Cardiac muscle cell (in vitro differentiated cells and primary cell): ENCODE data around the gene ZNF747. TPM values are rescaled to one million over a fixed set of nuclear protein-coding genes. Genes with fewer than 3 reads are reported as not detected.

Experiments
- DNase-seq, 2 donors: peaks; one replicate each; pipeline versions ENCODE4 v3.0.0 to v3.0.0-alpha.2; 2010 to 2017; ENCODE audit warnings: low read depth in 1 of 2, low spot score in 1 of 2
- H3K27ac ChIP-seq: fragments of 200-600 bp; sonication (generic); 2 replicates; pipeline ENCODE4 v1.5.1; 2016
- H3K27me3 ChIP-seq: fragments of 200-600 bp; sonication (generic); 2 replicates; pipeline ENCODE4 v1.6.0; 2016; ENCODE audit warnings: control low read depth
- H3K36me3 ChIP-seq: fragments of 200-600 bp; sonication (generic); 2 replicates; pipeline ENCODE4 v1.5.1; 2016; ENCODE audit warnings: control low read depth
- H3K4me1 ChIP-seq: fragments of 200-600 bp; sonication (generic); 2 replicates; pipeline ENCODE4 v1.8.1; 2017; ENCODE audit warnings: low read depth, mild to moderate bottlenecking, mixed run types
- H3K4me3 ChIP-seq: fragments of 200-600 bp; sonication (generic); 2 replicates; pipeline ENCODE4 v1.5.1; 2016; ENCODE audit warnings: mild to moderate bottlenecking
- H3K9me3 ChIP-seq: fragments of 200-600 bp; sonication (generic); 2 replicates; pipeline ENCODE4 v1.5.1; 2017; ENCODE audit warnings: low read depth, mild to moderate bottlenecking, control low read depth
- polyA plus RNA-seq: library from polyadenylated mRNA; unstranded; fragments of >200 nt; fragmentation: Nextera tagmentation; extraction: Ambion mirVana; gene quantifications from 2 replicates; pipeline ENCODE4 v1.2.1, GENCODE V29; 2016
- total RNA-seq: library from RNA; depleted of rRNA; stranded (reverse); fragments of >200 nt; gene quantifications from 2 replicates; pipeline ENCODE4 v1.2.3, GENCODE V29; 2016
- TF ChIP-seq, protein P1 (sequence below): IDR thresholded peaks from 2 replicates; pipeline ENCODE4 v1.5.1; 2012; ENCODE audit warnings: low read depth, mild to moderate bottlenecking, low read length

Gene ZNF747
- total and polyA plus RNA-seq, 2 experiments from 2014 or later: 12.7 to 17.7 TPM

DNA sequence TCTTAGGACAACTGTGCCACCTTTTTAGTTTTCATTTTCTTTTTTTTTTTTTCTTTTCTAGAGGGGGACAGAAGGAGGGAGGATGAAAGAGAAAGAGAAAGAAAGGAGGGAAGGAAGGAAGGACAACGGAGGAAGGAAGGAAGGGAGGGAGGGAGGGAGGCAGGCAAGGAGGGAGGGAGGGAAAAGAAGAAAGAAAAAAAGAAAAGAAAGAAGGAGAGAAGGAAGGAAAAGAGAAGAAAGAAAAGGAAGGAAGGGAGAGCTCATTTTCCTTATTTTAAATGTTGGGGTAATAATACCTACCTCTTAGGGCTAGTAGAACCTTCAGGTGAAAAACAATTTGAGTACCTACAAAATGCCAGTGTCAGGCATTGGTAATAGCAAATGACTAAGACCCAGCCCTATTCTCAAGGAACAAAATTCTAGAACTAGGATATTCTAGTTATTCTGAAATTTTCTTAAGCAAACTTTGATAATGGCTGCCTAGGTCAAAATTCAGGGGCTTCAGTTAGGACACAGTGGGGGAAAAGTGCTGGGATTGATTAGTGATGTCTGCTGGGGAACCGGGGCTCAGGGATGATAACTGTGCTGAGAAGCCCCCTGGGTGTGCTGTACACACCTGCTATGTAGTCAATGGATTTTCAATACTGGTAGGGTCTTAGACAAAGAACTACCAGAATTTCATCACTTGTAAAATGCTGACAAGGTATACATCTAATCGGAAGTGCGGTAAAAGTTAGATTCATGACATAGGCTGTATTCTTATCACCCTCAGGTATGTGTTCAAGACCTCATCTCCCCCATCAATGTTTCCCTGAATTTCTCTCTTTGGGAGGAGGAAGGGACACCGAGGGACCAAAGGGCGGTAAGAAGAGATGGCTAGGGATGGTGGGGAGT, 31.0 kb downstream of the ZNF747 start:
- Histone ChIP-seq H3K27me3 (no peaks in the 10 kb centered on the region), H3K27ac (no peak overlapping the region), H3K9me3 (no peaks in the 10 kb centered on the region), H3K4me1 (no peaks in the 10 kb centered on the region), H3K36me3 (no peaks in the 10 kb centered on the region), H3K4me3 (no peak overlapping the region)
- TF ChIP-seq, protein P1, sequence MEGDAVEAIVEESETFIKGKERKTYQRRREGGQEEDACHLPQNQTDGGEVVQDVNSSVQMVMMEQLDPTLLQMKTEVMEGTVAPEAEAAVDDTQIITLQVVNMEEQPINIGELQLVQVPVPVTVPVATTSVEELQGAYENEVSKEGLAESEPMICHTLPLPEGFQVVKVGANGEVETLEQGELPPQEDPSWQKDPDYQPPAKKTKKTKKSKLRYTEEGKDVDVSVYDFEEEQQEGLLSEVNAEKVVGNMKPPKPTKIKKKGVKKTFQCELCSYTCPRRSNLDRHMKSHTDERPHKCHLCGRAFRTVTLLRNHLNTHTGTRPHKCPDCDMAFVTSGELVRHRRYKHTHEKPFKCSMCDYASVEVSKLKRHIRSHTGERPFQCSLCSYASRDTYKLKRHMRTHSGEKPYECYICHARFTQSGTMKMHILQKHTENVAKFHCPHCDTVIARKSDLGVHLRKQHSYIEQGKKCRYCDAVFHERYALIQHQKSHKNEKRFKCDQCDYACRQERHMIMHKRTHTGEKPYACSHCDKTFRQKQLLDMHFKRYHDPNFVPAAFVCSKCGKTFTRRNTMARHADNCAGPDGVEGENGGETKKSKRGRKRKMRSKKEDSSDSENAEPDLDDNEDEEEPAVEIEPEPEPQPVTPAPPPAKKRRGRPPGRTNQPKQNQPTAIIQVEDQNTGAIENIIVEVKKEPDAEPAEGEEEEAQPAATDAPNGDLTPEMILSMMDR: no peak
- DNase-seq: no peak

DNA sequence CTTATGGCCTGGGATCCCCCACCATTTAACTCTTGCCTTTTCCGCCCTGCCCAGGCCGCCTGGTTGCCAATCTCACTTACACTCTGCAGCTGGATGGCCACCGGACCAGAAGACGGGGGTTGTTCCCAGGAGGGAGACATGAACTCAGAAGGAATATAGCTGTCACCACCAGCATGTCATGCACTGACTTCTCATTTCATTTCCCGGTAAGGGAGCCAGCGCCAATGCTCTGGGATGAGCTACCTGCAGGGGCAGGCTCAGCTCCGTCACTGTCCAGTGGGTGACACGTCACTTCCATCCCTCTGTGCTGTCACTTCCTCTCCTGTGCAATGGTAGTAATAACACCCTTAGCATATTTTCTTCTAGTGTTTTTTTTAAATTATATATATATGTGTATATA, 35.4 kb downstream of the ZNF747 start:
- H3K36me3 ChIP-seq: no peaks in the 10 kb centered on the region
- no peak overlapping the region for H3K4me3 ChIP-seq
- H3K27ac ChIP-seq: no peak overlapping the region
- no peaks in the 10 kb centered on the region for H3K4me1 ChIP-seq
- DNase-seq: no peak
- no peaks in the 10 kb centered on the region for H3K27me3 ChIP-seq
- TF ChIP-seq, protein P1: no peak
- H3K9me3 ChIP-seq: no peaks in the 10 kb centered on the region

DNA sequence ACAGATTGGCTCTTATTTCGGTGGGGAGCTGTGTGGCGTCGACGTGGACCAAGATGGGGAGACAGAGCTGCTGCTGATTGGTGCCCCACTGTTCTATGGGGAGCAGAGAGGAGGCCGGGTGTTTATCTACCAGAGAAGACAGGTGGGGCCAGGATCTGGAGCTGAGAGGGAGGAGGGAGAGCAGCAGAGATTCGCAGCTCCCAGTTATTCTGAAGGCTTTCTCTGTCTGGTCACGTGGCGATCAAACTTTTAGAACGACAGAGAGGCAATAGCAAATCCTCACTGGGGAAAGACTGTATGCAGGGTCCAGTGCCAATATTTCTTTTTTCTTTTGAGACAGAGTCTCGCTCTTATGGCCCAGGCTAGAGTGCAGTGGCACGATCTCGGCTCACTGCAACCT, 39.9 kb downstream of the ZNF747 start:
- no peaks in the 10 kb centered on the region for H3K4me1 ChIP-seq
- H3K4me3 ChIP-seq: no peak overlapping the region
- TF ChIP-seq, protein P1: no peak

DNA sequence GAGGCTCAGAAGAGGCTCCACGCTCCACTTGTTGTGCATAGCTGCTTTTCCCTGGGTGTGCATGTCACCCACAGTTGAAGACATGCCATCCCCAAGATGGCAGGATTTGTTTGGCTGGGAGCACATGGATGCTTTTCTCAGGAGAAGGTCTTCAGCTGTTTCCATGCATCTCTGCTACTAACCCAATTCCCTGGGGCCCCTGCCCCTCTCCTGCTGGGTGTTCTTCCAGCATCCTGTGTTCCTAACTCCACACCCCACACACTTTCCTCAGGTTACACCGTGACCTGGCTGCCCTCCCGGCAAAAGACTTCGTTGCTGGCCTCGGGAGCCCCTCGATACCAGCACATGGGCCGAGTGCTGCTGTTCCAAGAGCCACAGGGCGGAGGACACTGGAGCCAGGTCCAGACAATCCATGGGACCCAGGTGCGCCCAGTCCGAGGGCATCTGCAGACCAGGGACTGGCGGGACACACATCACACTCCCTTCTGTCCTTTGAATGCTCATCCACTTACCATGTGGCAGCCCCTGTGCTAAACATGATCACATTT, 40.6 kb downstream of the ZNF747 start:
- Histone ChIP-seq H3K4me3 (no peak overlapping the region), H3K4me1 (no peaks in the 10 kb centered on the region), H3K27ac (no peak overlapping the region), H3K9me3 (no peaks in the 10 kb centered on the region), H3K36me3 (no peaks in the 10 kb centered on the region), H3K27me3 (no peaks in the 10 kb centered on the region)
- TF ChIP-seq, protein P1: no peak
- no peak for DNase-seq

More for the DNA sequence above, 39.9 kb downstream of the ZNF747 start:
- no peak overlapping the region for H3K27ac ChIP-seq
- H3K27me3 ChIP-seq: no peaks in the 10 kb centered on the region
- no peaks in the 10 kb centered on the region for H3K9me3 ChIP-seq
- no peaks in the 10 kb centered on the region for H3K36me3 ChIP-seq
- no peak for DNase-seq

DNA sequence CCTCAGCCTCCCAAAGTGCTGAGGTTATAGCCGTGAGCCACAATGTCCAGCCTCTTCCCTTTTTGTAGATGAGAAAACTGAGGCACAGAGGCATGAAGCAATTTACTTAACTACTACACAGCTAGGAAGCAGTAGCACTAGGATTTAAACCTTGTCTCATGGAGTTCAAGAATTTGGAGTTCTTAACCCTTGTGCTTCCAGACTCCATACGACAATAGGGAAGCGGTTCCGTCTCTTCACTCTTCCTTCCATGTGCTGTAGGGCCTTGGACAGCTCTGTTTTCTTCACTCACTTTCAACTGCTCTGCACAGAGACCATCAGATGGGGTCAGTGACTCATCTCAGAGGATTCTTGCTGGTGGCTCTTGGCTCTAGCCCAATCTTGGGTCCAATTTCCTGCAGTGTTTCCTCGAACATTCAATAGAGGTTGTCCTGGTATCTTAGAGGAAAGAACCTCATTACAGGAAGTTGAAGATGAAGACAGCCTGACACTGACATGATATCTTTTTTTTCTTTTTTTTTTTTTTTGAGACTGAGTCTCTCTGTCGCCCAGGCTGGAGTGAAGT, 42.8 kb downstream of the ZNF747 start:
- Histone ChIP-seq H3K36me3 (no peaks in the 10 kb centered on the region), H3K27ac (no peak overlapping the region), H3K27me3 (no peaks in the 10 kb centered on the region), H3K4me1 (no peaks in the 10 kb centered on the region), H3K4me3 (no peak overlapping the region), H3K9me3 (no peaks in the 10 kb centered on the region)
- peak in 1 of 2 donors; percentile 77 for DNase-seq
- TF ChIP-seq, protein P1: no peak
